Gastrocnemius medialis (tissue), 4 donors: ENCODE data around the gene MAGEL2. TPM values are rescaled to one million over a fixed set of nuclear protein-coding genes. Genes with fewer than 3 reads are reported as not detected.
"Not testable (repeated sequence)": the region's sequence is repeated elsewhere in the genome, so short reads cannot be mapped to it uniquely, and the experiment has no call there.

Experiments used
- ATAC-seq, 2 donors: fragments of 150-250 bp; one replicate each; pipeline ENCODE4 v1.9.1; 2016
- DNase-seq, 2 donors: peaks; one replicate each; pipeline ENCODE4 v3.0.0-alpha.2; 2019
- H3K27ac ChIP-seq, 4 donors: fragments of 200-600 bp; sonication (generic); 1 replicate in 1 of 4; 2 replicates in 3 of 4; pipeline ENCODE4 v1.5.1; 2016 to 2018; ENCODE audit warnings: mild to moderate bottlenecking in 2 of 4, moderate library complexity in 1 of 4
- H3K27me3 ChIP-seq, 3 donors: fragments of 200-600 bp; sonication (generic) in 2 of 3; 1 replicate in 1 of 3; 2 replicates in 2 of 3; pipeline versions ENCODE4 v1.5.1 to v1.6.0; 2016 to 2019; ENCODE audit warnings: mild to moderate bottlenecking in 1 of 3, moderate library complexity in 1 of 3
- H3K36me3 ChIP-seq, 2 donors: fragments of 200-600 bp; sonication (generic) in 1 of 2; one replicate each; pipeline ENCODE4 v1.5.1; 2017 to 2018
- H3K4me1 ChIP-seq, 2 donors: fragments of 200-600 bp; sonication (generic) in 1 of 2; one replicate each; pipeline ENCODE4 v1.5.1; 2016 to 2017; ENCODE audit warnings: mild to moderate bottlenecking in 2 of 2
- H3K4me3 ChIP-seq, 4 donors: fragments of 200-600 bp; sonication (generic) in 3 of 4; 1 replicate in 1 of 4; 2 replicates in 3 of 4; pipeline ENCODE4 v1.5.1; 2016 to 2019; ENCODE audit warnings: mild to moderate bottlenecking in 2 of 4
- H3K9me3 ChIP-seq, 3 donors: fragments of 200-600 bp; sonication (generic) in 2 of 3; 1 replicate in 1 of 3; 2 replicates in 2 of 3; pipeline ENCODE4 v1.5.1; 2016 to 2019
- CTCF ChIP-seq, 5 experiments: fragments of 450-650 bp in 3 of 5; fragments of 200-600 bp in 2 of 5; sonication (generic) in 2 of 5; IDR thresholded peaks in 4 of 5; conservative IDR thresholded peaks in 1 of 5; 1 replicate in 4 of 5; 2 replicates in 1 of 5; pipeline ENCODE4 v1.5.1; 2016 to 2019; ENCODE audit warnings: antibody characterized with exemption in 5 of 5, mild to moderate bottlenecking in 3 of 5, moderate library complexity in 3 of 5
- POLR2A ChIP-seq, 2 donors: fragments of 450-650 bp; IDR thresholded peaks; one replicate each; pipeline ENCODE4 v1.6.1; 2017; ENCODE audit warnings: antibody characterized with exemption in 2 of 2, mild to moderate bottlenecking in 2 of 2, moderate library complexity in 2 of 2
- in situ Hi-C, 4 donors: fragments of 200-750 bp; cut with MboI; loops; one replicate each; pipeline versions ENCODE4 v1.15.0 to v1.8.0; 2017; ENCODE audit warnings: low sequenced_read_pairs in 4 of 4
- intact Hi-C: fragments of 100-400 bp; cut with DNase I; formaldehyde crosslinking; loops from one replicate; pipeline ENCODE4 v1.15.1; 2023; ENCODE audit warnings: low total_unique reads
- total RNA-seq, 4 donors: library from RNA; depleted of rRNA; stranded (reverse); fragments of >200 nt; gene quantifications; one replicate each; pipeline versions ENCODE4 v1.1.0 to v1.2.3, GENCODE V29; 2016

Gene MAGEL2
- total RNA-seq, 4 donors from 2014 or later: 0.09 TPM; not detected in 3

GRCh38 chr15:23602124-23602523, 45.5 kb downstream of the MAGEL2 start:
- Histone ChIP-seq H3K36me3 (no peaks in the 10 kb centered on the region), H3K4me3 (no peak overlapping the region), H3K4me1 (no peaks in the 10 kb centered on the region), H3K27ac (no peak overlapping the region), H3K27me3 (no peaks in the 10 kb centered on the region), H3K9me3 (no peaks in the 10 kb centered on the region)
- no peak for DNase-seq
- no peak for ATAC-seq
- intact Hi-C loops (no loop called here), in situ Hi-C loops (no loop called here)
- TF ChIP-seq POLR2A (IDR thresholded peaks at IDR 0.05) (no peak), CTCF (IDR thresholded peaks at IDR 0.05 in 4 of 5, conservative IDR thresholded peaks at IDR 0.05 in 1 of 5) (no peak)

- H3K4me3 ChIP-seq: no peak overlapping the region
- H3K36me3 ChIP-seq: no peaks in the 10 kb centered on the region
- no peaks in the 10 kb centered on the region for H3K4me1 ChIP-seq
- in situ Hi-C loops (no loop called here), intact Hi-C loops (no loop called here)
- no peak for TF ChIP-seq POLR2A (IDR thresholded peaks at IDR 0.05)
- no peak for TF ChIP-seq CTCF (IDR thresholded peaks at IDR 0.05 in 4 of 5, conservative IDR thresholded peaks at IDR 0.05 in 1 of 5)
- H3K27me3 ChIP-seq: no peaks in the 10 kb centered on the region
- ATAC-seq (no peak), DNase-seq (no peak)
- H3K9me3 ChIP-seq: no peaks in the 10 kb centered on the region
- no peak overlapping the region for H3K27ac ChIP-seq
Observed at GRCh38 chr15:23599053-23599452, 48.6 kb downstream of the MAGEL2 start.

GRCh38 chr15:23597278-23597677, 50.4 kb downstream of the MAGEL2 start:
- intact Hi-C loops, in situ Hi-C loops, H3K9me3 ChIP-seq, H3K36me3 ChIP-seq, H3K4me1 ChIP-seq, DNase-seq, ATAC-seq, H3K27ac ChIP-seq, H3K27me3 ChIP-seq, H3K4me3 ChIP-seq: not testable (repeated sequence)

- Histone ChIP-seq H3K27me3 (no peaks in the 10 kb centered on the region), H3K27ac (no peak overlapping the region), H3K36me3 (no peaks in the 10 kb centered on the region), H3K4me3 (no peak overlapping the region), H3K9me3 (no peaks in the 10 kb centered on the region), H3K4me1 (no peaks in the 10 kb centered on the region)
- intact Hi-C loops: no loop called here
- in situ Hi-C loops: no loop called here
- TF ChIP-seq POLR2A (IDR thresholded peaks at IDR 0.05): no peak
- TF ChIP-seq CTCF (IDR thresholded peaks at IDR 0.05 in 4 of 5, conservative IDR thresholded peaks at IDR 0.05 in 1 of 5): no peak
- ATAC-seq: no peak
- no peak for DNase-seq
Observed at GRCh38 chr15:23596736-23597135, 50.9 kb downstream of the MAGEL2 start.

GRCh38 chr15:23595368-23595767, 52.3 kb downstream of the MAGEL2 start:
- Histone ChIP-seq H3K27ac (no peak overlapping the region), H3K4me3 (no peak overlapping the region), H3K36me3 (no peaks in the 10 kb centered on the region), H3K4me1 (no peaks in the 10 kb centered on the region), H3K27me3 (no peaks in the 10 kb centered on the region), H3K9me3 (no peaks in the 10 kb centered on the region)
- intact Hi-C loops: no loop called here
- DNase-seq (no peak), ATAC-seq (no peak)
- in situ Hi-C loops: no loop called here
- TF ChIP-seq POLR2A (IDR thresholded peaks at IDR 0.05) (no peak), CTCF (IDR thresholded peaks at IDR 0.05 in 4 of 5, conservative IDR thresholded peaks at IDR 0.05 in 1 of 5) (no peak)
